K562 (cell line): ENCODE measurements around the gene GRIK1. TPM values are rescaled to one million over a fixed set of nuclear protein-coding genes. Genes with fewer than 3 reads are reported as not detected.

Source experiments
- ATAC-seq: fragments of 200-7000 bp; cut with Tn5 transposase; 3 replicates; pipeline ENCODE4 v1.9.1; 2020; ENCODE audit warnings: moderate library complexity
- BruUV-seq: library from RNA; stranded (reverse); fragments of 400-500 nt; replicated peaks from 2 replicates; lab custom pipeline; 2021; lab: Mats Ljungman, UMichigan
- CTCF ChIA-PET: fragments of 300-600 bp; formaldehyde crosslinking; extraction: SDS; loops from one replicate; lab custom pipeline; 2021; ENCODE audit warnings: low intra/inter-chr PET ratio; lab: Yijun Ruan, JAX
- POLR2A ChIA-PET: fragments of 300-600, 350-650 bp; sonication (Branson Sonifier 250); formaldehyde crosslinking; extraction: SDS; loops from one replicate; lab custom pipeline; 2021; ENCODE audit warnings: antibody characterized with exemption, inconsistent platforms; lab: Yijun Ruan, JAX
- DNase-seq, 4 experiments: peaks; one replicate each; pipeline versions ENCODE4 v3.0.0 to v3.0.0-alpha.2; 2011 to 2018; ENCODE audit warnings: low spot score in 3 of 4, mixed read lengths in 3 of 4; ENCODE audit errors: extremely low read depth in 1 of 4
- FAIRE-seq: peaks from 2 replicates; lab custom pipeline; 2011; peaks lifted over from hg19 to GRCh38; lab: Jason Lieb, UNC
- H2AFZ ChIP-seq: 2 replicates; pipeline ENCODE4 v1.6.0; 2011; ENCODE audit warnings: low read depth, low read length, control low read depth, inconsistent platforms
- H3K27ac ChIP-seq: fragments of 200-600 bp; 3 replicates; pipeline ENCODE4 v1.8.0; 2011; ENCODE audit warnings: low read depth, mild to moderate bottlenecking, control low read depth, inconsistent platforms, low read length, moderate library complexity, mixed read lengths; ENCODE audit errors: extremely low read depth
- H3K27me3 ChIP-seq, 2 experiments: fragments of 300-600 bp in 1 of 2; 2 replicates in 1 of 2; 3 replicates in 1 of 2; pipeline versions ENCODE4 v1.6.0 to v1.8.0; 2011; ENCODE audit warnings: inconsistent platforms in 2 of 2, low read length in 2 of 2, mild to moderate bottlenecking in 1 of 2, mixed read lengths in 1 of 2, moderate library complexity in 1 of 2; ENCODE audit not compliant: control insufficient read depth in 2 of 2, insufficient read depth in 2 of 2
- H3K36me3 ChIP-seq: fragments of 300-600 bp; 3 replicates; pipeline ENCODE4 v1.8.0; 2011; ENCODE audit warnings: mild to moderate bottlenecking, low read length, inconsistent platforms; ENCODE audit not compliant: control insufficient read depth, insufficient read depth
- H3K4me1 ChIP-seq, 2 experiments: fragments of 200-600 bp in 1 of 2; replicated peaks in 1 of 2; 2 replicates in 1 of 2; 3 replicates in 1 of 2; pipeline versions ENCODE4 v1.5.1 to v1.8.0; 2011; ENCODE audit warnings: inconsistent platforms in 2 of 2, low read length in 2 of 2, mild to moderate bottlenecking in 1 of 2, mixed read lengths in 1 of 2, moderate library complexity in 1 of 2; ENCODE audit not compliant: control insufficient read depth in 2 of 2, insufficient read depth in 2 of 2
- H3K4me2 ChIP-seq: 2 replicates; pipeline ENCODE4 v1.6.1; 2011; ENCODE audit warnings: low read length, control low read depth, inconsistent platforms, mixed read lengths; ENCODE audit not compliant: insufficient read depth
- H3K4me3 ChIP-seq: fragments of 200-600 bp; sonication (generic), shearing (Covaris generic); 2 replicates; pipeline ENCODE4 v1.5.1; 2016; ENCODE audit warnings: control low read depth, inconsistent platforms
- H3K79me2 ChIP-seq: fragments of 200-600 bp; 3 replicates; pipeline ENCODE4 v1.8.0; 2011; ENCODE audit warnings: low read length, inconsistent platforms; ENCODE audit not compliant: control insufficient read depth, insufficient read depth
- H3K9ac ChIP-seq, 2 experiments: 2 replicates each; pipeline versions ENCODE4 v1.6.0 to v1.6.1; 2011; ENCODE audit warnings: low read depth in 2 of 2, low read length in 2 of 2, control low read depth in 1 of 2, inconsistent platforms in 1 of 2, mild to moderate bottlenecking in 1 of 2, mixed read lengths in 1 of 2; ENCODE audit not compliant: insufficient read depth in 1 of 2
- H3K9me1 ChIP-seq: one replicate; pipeline ENCODE4 v1.6.0; 2011; ENCODE audit warnings: inconsistent platforms, mild to moderate bottlenecking, low read length, moderate library complexity; ENCODE audit not compliant: control insufficient read depth, insufficient read depth
- H3K9me3 ChIP-seq: replicated peaks from 2 replicates; pipeline ENCODE4 v1.5.1; 2011; ENCODE audit warnings: low read depth, low read length, inconsistent platforms; ENCODE audit not compliant: control insufficient read depth, insufficient read depth
- H4K20me1 ChIP-seq: replicated peaks from 2 replicates; pipeline ENCODE4 v1.6.1; 2011; ENCODE audit warnings: low read length, inconsistent platforms, mixed read lengths; ENCODE audit not compliant: control insufficient read depth, insufficient read depth
- ARNT ChIP-seq, 2 experiments: fragments of 450-650 bp; IDR thresholded peaks; 2 replicates each; pipeline ENCODE4 v1.6.1; 2016; ENCODE audit warnings: mild to moderate bottlenecking in 1 of 2
- CBFA2T3 ChIP-seq: fragments of 450-650 bp; IDR thresholded peaks from 2 replicates; pipeline ENCODE4 v1.6.1; 2017
- ETV1 ChIP-seq: fragments of 450-650 bp; conservative IDR thresholded peaks from 2 replicates; pipeline ENCODE4 v1.6.1; 2016; ENCODE audit warnings: missing genetic modification characterization, control low read depth, low read depth, missing compliant biosample characterization
- NCOR1 ChIP-seq: fragments of 450-650 bp; IDR thresholded peaks from 2 replicates; pipeline ENCODE4 v1.6.1; 2016; ENCODE audit warnings: mild to moderate bottlenecking, moderate library complexity
- NFYB ChIP-seq: IDR thresholded peaks from 2 replicates; pipeline ENCODE4 v1.6.1; 2011; ENCODE audit warnings: mild to moderate bottlenecking, moderate library complexity; ENCODE audit not compliant: insufficient read length; ENCODE audit errors: extremely low read depth
- SAFB ChIP-seq: fragments of 200-400 bp; formaldehyde crosslinking; IDR thresholded peaks from 2 replicates; pipeline ENCODE4 v1.6.1; 2017; ENCODE audit warnings: low read depth, low read length, borderline replicate concordance
- in situ Hi-C: fragments of 300-500 bp; cut with MboI; formaldehyde crosslinking; loops from 4 replicates; pipeline ENCODE4 v1.15.0; 2018; ENCODE audit warnings: inconsistent platforms, mixed read lengths
- intact Hi-C: fragments of 100-400 bp; cut with micrococcal nuclease; formaldehyde crosslinking; loops from 2 replicates; pipeline ENCODE4 v1.14.2; 2022
- polyA plus RNA-seq, 8 experiments: library from polyadenylated mRNA; depleted of rRNA in 4 of 8; stranded (reverse) in 5 of 8; unstranded in 3 of 8; fragments of >200 nt; fragmentation: Nextera tagmentation in 2 of 8; fragmentation: Illumina TruSeq in 1 of 8; extraction: Ambion mirVana in 2 of 8; extraction: Trizol in 1 of 8; gene quantifications; 2 replicates each; pipeline versions ENCODE4 v1.2.1 to v1.2.3, GENCODE V29; 2011 to 2014; ENCODE audit warnings: inconsistent platforms in 1 of 8, missing spikeins in 1 of 8
- total RNA-seq, 7 experiments: library from RNA; depleted of rRNA in 6 of 7; stranded (reverse); fragments of >200 nt in 6 of 7; fragmentation: Illumina TruSeq in 2 of 7; extraction: Trizol in 2 of 7; gene quantifications; 2 replicates each; pipeline versions ENCODE4 v1.2.1 to v1.2.3, GENCODE V29; 2011 to 2021; ENCODE audit warnings: low replicate concordance in 1 of 7
- TF ChIP-seq, protein P1 (sequence below): IDR thresholded peaks from 2 replicates; pipeline ENCODE4 v1.6.1; 2016; ENCODE audit warnings: missing genetic modification characterization, missing compliant biosample characterization
- TF ChIP-seq, protein P2 (sequence below), 2 experiments: fragments of 450-650 bp; IDR thresholded peaks; 2 replicates each; pipeline ENCODE4 v1.6.1; 2016
- TF ChIP-seq, protein P3 (sequence below): fragments of 250-450 bp; sonication (Bioruptor Pico); IDR thresholded peaks from 2 replicates; pipeline ENCODE4 v1.6.1; 2021; ENCODE audit warnings: mild to moderate bottlenecking

GRIK1 gene
- total and polyA plus RNA-seq, 9 of the 15 experiments (the other 6 are each of a cell fraction or from before 2014, with no cell fraction given): 0.17 to 2.8 (median 0.53) TPM

DNA sequence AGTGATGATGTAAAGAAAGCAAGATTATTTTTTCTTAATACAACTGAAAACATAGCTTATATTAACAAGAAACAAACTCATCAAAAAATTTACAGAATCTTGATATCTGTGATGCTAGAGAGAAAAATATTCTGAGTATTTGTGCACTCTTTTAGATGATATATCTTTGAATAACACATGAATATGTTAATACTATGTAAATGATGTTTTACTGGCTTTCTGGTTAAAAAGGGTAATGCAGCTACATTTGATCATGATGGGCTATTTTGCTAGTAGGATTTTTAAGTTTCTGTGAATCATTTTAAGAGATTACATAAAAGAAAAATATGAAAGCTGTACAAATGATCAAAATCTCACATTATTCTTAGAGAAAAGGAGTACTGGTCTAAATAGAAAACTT is 114.5 kb downstream of the GRIK1 start:
- Histone ChIP-seq H3K27ac (no peak overlapping the region), H4K20me1 (no peaks in the 10 kb centered on the region), H2AFZ (no peak overlapping the region), H3K79me2 (no peaks in the 10 kb centered on the region), H3K27me3 (no peaks in the 10 kb centered on the region), H3K9me3 (no peaks in the 10 kb centered on the region), H3K4me2 (no peak overlapping the region), H3K9me1 (no peaks in the 10 kb centered on the region), H3K9ac (no peak overlapping the region), H3K4me1 (no peaks in the 10 kb centered on the region), H3K36me3 (no peaks in the 10 kb centered on the region), H3K4me3 (no peak overlapping the region)
- ChIA-PET CTCF (no interaction called here), POLR2A (no interaction called here)
- no TSS peak for BruUV-seq
- no peak for TF ChIP-seq NFYB
- no peak for TF ChIP-seq ETV1
- TF ChIP-seq, protein P1, sequence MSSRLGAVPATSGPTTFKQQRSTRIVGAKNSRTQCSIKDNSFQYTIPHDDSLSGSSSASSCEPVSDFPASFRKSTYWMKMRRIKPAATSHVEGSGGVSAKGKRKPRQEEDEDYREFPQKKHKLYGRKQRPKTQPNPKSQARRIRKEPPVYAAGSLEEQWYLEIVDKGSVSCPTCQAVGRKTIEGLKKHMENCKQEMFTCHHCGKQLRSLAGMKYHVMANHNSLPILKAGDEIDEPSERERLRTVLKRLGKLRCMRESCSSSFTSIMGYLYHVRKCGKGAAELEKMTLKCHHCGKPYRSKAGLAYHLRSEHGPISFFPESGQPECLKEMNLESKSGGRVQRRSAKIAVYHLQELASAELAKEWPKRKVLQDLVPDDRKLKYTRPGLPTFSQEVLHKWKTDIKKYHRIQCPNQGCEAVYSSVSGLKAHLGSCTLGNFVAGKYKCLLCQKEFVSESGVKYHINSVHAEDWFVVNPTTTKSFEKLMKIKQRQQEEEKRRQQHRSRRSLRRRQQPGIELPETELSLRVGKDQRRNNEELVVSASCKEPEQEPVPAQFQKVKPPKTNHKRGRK (tag): no peak
- TF ChIP-seq, protein P2, sequence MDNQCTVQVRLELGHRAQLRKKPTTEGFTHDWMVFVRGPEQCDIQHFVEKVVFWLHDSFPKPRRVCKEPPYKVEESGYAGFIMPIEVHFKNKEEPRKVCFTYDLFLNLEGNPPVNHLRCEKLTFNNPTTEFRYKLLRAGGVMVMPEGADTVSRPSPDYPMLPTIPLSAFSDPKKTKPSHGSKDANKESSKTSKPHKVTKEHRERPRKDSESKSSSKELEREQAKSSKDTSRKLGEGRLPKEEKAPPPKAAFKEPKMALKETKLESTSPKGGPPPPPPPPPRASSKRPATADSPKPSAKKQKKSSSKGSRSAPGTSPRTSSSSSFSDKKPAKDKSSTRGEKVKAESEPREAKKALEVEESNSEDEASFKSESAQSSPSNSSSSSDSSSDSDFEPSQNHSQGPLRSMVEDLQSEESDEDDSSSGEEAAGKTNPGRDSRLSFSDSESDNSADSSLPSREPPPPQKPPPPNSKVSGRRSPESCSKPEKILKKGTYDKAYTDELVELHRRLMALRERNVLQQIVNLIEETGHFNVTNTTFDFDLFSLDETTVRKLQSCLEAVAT (IDR thresholded peaks at IDR 0.05): no peak
- no peak for TF ChIP-seq NCOR1
- TF ChIP-seq, protein P3, sequence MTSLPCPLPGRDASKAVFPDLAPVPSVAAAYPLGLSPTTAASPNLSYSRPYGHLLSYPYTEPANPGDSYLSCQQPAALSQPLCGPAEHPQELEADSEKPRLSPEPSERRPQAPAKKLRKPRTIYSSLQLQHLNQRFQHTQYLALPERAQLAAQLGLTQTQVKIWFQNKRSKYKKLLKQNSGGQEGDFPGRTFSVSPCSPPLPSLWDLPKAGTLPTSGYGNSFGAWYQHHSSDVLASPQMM (CRISPR knock-in tag): no peak
- no peak for TF ChIP-seq ARNT (IDR thresholded peaks at IDR 0.05)
- no peak for TF ChIP-seq CBFA2T3
- no peak for TF ChIP-seq SAFB
- intact Hi-C loops: no loop called here
- DNase-seq (no peak), FAIRE-seq (no peak), ATAC-seq (no peak)
- in situ Hi-C loops: no loop called here
